ENCODE results near the gene FANCC. TPM values are rescaled to one million over a fixed set of nuclear protein-coding genes. Genes with fewer than 3 reads are reported as not detected.

Gene FANCC
- total RNA-seq, 1 donor = 15.9 TPM

GRCh38 chr9:95138474-95138873 is 179.0 kb downstream of the FANCC start:
- DNase-seq (ENCODE audit: low read depth) = no peak
- TF ChIP-seq CTCF (IDR thresholded peaks at IDR 0.05; ENCODE audit: insufficient read depth, low read length) = no peak
- no peak overlapping the region for H3K4me3 ChIP-seq (ENCODE audit: low read depth, low read length)

- no peak for DNase-seq (ENCODE audit: low read depth)
- TF ChIP-seq CTCF (IDR thresholded peaks at IDR 0.05; ENCODE audit: insufficient read depth, low read length) = no peak
- no peak overlapping the region for H3K4me3 ChIP-seq (ENCODE audit: low read depth, low read length)
These were observed 179.8 kb downstream of the FANCC start for GRCh38 chr9:95137587-95138145.

GRCh38 chr9:95135756-95136155 is 181.8 kb downstream of the FANCC start:
- no peak for DNase-seq (ENCODE audit: low read depth)
- H3K4me3 ChIP-seq (ENCODE audit: low read depth, low read length) = no peak overlapping the region
- no peak for TF ChIP-seq CTCF (IDR thresholded peaks at IDR 0.05; ENCODE audit: insufficient read depth, low read length)

- TF ChIP-seq CTCF (IDR thresholded peaks at IDR 0.05; ENCODE audit: insufficient read depth, low read length) = no peak
- no peak for DNase-seq (ENCODE audit: low read depth)
These were observed 183.0 kb downstream of the FANCC start for GRCh38 chr9:95134457-95134881.

DNA sequence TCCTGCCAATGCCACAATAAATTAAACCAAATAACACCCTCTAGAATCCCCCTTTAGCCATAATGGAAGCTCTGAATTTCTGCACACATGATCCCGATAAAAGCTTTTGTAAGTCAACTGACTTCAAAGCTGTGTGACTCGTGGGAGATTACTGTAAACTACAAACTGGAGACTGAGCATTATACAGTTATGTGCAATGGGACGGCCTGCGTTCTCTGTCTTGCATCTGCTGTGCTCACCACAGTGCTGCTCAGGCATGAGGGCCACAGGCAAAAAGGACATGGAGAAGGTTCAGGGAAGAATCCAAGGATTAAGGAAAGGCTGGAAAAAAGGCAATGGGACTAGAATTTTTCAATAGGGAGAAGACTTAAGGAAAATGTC is 184.2 kb downstream of the FANCC start:
- no peak for DNase-seq (ENCODE audit: low read depth)
- no peak for TF ChIP-seq CTCF (IDR thresholded peaks at IDR 0.05; ENCODE audit: insufficient read depth, low read length)
- no peak overlapping the region for H3K4me3 ChIP-seq (ENCODE audit: low read depth, low read length)

More at GRCh38 chr9:95134457-95134881, 183.0 kb downstream of the FANCC start:
- H3K4me3 ChIP-seq (ENCODE audit: low read depth, low read length) = no peak overlapping the region

DNA sequence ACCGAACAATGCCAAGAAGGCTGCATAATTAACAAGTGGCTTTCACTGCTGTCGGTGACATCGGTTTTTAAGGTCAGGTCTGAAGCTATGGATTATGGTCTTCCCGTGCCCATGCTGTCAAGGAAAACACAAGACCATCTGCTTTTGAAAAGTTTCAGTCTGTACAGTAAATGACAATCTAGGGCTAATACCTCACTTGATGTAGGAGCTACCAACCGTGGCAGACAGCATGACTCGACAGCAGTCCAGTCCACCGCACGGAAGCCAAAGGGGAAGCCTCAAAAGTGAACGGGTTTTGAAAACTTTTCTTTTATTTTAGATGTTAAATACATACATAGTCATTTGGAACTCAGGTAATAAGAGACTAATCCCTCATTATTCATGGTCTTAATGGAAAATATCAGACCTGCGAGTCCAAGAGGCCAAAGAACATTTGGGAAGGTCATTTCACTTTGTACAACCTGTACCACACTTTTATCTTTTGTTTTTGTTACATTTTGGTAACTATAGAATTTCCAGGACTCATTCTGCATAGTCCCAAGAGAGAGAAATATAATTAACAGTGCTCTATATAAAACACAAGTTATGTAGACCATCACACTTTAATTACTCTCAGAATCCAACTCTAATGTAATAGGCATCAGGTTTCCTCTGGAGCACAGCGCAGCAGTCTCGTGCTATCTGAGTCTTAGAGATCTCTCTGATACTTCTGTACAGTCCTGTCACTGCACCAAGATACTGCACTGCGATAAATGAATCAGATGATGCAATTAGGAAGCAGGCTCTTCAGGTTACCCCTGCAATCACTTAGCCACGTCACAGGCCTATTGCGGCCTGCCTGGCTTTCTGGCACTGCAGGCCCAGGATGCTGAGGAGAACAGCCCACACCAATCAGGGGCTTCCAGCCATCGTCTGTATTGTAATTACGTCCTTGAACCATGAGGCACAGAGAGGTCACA is 184.9 kb downstream of the FANCC start:
- TF ChIP-seq CTCF (IDR thresholded peaks at IDR 0.05; ENCODE audit: insufficient read depth, low read length) = no peak
- no peak overlapping the region for H3K4me3 ChIP-seq (ENCODE audit: low read depth, low read length)
- DNase-seq (ENCODE audit: low read depth) = no peak
